ENCODE results near the gene GALNT2. TPM values are rescaled to one million over a fixed set of nuclear protein-coding genes. Genes with fewer than 3 reads are reported as not detected.

Gene GALNT2
- total RNA-seq, 1 donor from 2014 or later = 81.6 TPM

DNA sequence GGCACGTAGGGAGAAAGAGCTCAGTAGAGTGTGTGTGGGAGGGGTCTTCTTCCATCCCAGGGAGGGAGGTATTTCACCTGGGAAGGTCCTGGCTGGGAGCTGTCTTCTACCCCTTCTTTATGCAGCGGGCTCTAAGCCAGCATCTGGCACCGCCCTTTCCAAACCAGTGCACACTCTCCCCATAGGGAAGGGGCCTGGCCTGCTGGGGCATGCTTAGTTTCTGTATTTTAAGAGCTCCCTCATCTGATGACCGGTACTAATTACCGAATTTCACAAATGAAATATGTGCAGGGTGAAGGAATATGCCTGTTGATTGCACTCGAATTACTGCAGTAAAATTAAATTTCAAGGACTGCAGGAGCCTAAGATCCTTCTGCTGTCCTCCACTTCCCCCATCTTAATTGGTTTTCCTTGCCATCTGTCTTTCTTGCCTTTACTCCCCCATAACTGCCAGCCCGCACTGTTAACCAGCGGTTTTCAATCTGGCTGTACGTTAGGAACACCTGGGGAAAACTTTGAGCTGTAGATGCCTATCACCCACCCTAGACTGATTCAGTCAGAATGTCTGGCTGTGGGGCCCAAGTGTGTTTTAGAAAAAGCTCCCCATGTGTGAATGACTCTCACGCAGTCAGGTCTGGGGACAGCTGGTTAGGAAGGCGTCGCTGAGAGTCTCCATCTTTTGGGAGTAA, 20.1 kb downstream of the GALNT2 start:
- DNase-seq (ENCODE audit: extremely low read depth, low read depth, low spot score) = no peak

- no peak for DNase-seq (ENCODE audit: extremely low read depth, low read depth, low spot score)
Observed at GRCh38 chr1:230087717-230088105, 20.7 kb downstream of the GALNT2 start.

DNA sequence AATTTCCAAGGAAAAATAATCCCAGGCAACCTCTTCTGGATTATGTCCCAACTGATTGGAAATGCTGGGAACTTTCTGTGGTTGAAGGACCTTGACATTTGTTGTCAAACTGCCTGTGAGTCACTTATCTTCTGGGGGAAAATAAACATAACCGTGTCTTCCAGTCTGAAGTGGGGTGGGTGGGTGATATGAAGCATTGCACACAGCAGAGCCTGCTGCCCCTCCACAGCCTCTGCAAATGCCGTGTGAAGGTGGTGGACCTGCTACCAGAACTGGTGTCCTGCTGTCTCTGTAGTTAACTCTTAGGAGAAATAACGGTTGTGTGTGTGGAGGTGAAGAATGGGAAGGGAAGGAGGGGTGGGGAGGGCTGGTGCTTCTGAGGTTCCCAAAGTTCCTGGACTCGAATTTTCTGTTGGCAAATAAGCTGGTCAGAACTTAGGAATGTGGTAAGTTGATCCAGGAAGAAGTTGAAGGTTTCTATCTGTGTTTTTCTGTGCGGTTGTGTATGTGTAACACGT, 23.2 kb downstream of the GALNT2 start:
- no peak for DNase-seq (ENCODE audit: extremely low read depth, low read depth, low spot score)

DNA sequence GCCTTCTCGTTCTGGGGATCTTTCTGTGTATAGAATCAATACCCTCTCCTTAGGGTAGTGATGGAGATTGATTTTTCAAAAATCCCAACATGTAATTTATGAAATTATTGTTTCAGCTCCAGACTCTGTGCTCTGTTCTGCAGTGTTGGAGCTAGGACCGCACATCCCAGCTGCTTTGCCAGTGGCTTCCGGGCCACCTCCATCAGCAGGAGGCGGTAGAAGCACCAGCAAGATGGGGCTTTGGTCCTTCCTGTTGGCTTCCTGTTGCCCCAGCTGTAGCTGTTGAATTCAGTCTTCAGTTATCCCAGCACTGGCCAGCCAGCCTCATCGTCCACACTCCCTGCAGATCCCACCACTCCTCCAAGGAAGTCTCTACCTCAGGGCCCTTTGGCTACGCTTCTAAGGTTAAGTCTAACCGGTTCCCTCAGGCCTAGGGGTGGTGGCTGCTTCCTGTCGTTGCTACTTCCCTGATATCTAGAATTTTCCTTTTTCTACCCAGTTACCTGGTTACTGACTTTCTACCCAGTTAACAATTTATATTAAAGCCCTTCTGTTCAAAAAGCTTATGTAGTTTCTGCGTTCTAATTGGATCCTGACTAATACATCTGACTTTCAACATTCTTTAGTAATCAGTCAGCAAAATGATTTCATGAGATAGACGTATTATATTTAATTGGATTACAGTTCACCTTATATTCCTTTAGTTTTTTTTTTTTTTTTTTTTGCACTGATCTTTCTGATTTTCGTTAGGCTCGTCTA, 24.6 kb downstream of the GALNT2 start:
- no peak for DNase-seq (ENCODE audit: extremely low read depth, low read depth, low spot score)

DNA sequence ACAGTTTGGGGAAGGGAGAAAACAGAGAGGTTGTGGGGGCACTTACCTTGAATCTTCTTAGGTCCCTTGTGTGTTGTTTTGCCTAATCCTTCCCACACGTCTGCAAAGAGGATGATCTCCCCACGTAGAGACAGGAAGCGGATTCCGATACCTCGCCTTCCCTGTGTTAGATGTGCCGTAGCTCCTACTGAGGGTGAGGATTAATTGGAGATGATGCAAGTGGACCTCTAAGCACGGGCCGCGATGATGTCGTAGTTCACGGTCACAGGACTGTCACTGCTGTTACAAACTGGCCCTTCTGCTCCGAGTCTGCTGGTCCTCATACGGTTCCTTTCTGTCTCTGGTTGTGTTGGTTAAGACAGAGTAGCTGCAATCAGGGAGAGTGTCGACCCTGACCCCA, 27.7 kb downstream of the GALNT2 start:
- DNase-seq (ENCODE audit: extremely low read depth, low read depth, low spot score) = no peak

DNA sequence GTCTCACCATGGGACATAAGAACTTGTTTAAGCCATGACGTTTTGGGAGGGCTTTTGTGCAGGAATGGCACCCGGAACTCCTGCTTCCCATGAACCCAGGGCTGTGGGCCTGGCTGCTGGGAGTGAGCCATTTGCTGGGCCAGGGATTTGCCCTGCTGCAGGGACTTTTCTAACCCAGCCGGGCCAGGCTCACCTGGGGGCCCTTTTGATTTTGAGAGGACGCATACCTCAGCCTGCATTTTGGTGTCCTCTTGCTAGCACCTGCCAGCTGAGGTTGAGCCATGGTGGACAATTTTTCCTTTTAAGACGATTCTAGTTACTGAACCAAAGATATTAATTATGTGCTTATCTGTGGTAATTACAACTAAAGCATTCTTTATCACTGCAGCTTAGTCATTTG, 28.9 kb downstream of the GALNT2 start:
- DNase-seq (ENCODE audit: extremely low read depth, low read depth, low spot score) = no peak

- no peak for DNase-seq (ENCODE audit: extremely low read depth, low read depth, low spot score)
Observed at GRCh38 chr1:230097370-230097769, 30.3 kb downstream of the GALNT2 start.

DNA sequence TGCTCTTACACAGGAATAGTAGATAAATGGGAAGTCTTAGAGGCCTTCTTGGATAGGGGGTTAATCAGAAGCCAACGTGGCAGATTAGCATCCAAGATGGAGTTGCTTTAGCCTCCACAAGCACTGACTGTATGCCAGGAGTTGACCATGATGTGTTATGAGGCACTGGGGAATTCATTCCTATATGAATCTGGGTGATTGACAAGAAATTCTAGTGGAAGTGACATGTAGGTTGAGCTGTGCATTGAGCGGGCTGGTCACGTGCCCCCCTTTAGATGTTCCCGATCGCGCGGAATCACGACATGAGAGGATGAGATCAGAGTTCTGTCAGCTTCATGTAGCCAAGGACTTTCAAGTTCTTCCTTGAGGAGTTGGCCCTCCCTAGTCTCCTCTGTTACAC, 31.7 kb downstream of the GALNT2 start:
- DNase-seq (ENCODE audit: extremely low read depth, low read depth, low spot score) = no peak

GRCh38 chr1:230099465-230099864, 32.4 kb downstream of the GALNT2 start:
- no peak for DNase-seq (ENCODE audit: extremely low read depth, low read depth, low spot score)

DNA sequence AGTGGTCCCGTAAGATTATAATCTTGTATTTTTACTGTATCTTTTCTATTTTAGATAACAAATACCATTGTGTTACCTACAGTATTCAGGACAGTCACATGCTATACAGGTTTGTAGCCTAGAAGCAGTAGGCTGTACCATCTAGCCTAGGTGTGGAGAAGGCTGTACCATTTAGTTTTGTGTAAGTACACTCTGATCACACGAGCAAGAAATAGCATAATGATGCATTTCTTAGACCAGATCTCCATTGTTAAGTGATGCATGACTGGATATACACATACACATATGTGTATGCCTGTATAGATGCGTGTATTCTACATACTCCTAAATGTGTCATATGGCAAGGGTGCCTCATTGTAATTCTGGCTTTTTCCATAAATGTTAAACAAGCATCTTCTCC, 33.9 kb downstream of the GALNT2 start:
- DNase-seq (ENCODE audit: extremely low read depth, low read depth, low spot score) = no peak

DNA sequence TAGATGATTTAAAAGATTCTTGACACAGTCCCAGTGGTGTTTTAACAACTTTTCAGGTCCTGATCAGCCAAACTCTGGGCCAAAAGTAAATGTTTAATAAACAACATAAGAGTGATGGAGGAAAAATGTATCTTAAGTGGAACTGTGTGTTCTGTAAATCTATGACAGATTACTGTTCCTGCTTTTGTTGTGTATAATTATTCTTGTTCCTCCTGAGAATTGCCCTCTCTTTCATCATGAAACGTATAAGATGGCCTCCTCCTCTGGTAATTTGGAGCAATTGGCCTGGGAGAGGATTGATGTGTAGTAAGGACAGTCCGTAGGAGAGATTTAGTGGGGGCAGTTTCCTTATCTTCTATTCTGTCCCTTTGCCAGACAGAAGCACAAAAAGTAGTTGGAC, 34.5 kb downstream of the GALNT2 start:
- no peak for DNase-seq (ENCODE audit: extremely low read depth, low read depth, low spot score)

DNA sequence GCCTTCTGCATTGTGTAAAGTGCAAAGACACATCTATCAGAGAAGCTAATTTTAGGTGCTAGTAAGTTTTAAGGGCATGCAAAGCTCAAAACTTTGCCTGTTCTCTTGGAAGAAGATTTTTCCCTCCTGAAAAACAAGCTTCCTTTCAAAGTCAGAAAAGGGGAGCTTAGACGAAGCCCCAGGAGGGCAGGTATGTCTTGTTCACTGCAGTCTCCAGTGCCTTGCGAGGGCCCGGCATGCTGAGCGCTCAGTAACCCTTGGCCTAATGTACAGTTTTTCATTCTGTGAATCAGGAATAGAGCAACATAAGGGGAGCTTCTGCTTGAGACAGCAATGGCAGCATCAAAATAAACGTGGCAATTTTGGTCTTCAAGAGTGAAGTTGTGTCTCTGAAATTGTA, 35.0 kb downstream of the GALNT2 start:
- no peak for DNase-seq (ENCODE audit: extremely low read depth, low read depth, low spot score)

DNA sequence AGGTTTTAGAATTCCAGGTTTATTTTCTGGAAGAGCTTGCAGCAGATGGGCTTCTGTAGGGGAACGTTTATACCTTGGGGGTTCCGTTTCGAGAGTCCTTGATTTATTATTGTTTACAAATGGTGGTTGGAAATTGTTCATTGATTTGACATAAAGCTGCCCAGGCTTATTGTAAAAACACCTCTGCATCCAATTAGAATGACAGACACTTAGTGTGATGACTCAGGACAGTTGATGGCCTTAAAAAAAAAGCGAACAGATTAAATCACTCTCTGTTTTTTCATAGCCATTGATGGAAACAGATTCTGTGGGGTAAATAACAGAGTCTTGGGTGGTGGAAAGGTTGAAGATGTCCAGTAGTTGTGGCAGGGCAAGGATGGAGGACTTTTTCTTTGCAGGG, 35.4 kb downstream of the GALNT2 start:
- DNase-seq (ENCODE audit: extremely low read depth, low read depth, low spot score) = no peak

GRCh38 chr1:230103306-230104173, 36.5 kb downstream of the GALNT2 start:
- DNase-seq (ENCODE audit: extremely low read depth, low read depth, low spot score) = no peak

DNA sequence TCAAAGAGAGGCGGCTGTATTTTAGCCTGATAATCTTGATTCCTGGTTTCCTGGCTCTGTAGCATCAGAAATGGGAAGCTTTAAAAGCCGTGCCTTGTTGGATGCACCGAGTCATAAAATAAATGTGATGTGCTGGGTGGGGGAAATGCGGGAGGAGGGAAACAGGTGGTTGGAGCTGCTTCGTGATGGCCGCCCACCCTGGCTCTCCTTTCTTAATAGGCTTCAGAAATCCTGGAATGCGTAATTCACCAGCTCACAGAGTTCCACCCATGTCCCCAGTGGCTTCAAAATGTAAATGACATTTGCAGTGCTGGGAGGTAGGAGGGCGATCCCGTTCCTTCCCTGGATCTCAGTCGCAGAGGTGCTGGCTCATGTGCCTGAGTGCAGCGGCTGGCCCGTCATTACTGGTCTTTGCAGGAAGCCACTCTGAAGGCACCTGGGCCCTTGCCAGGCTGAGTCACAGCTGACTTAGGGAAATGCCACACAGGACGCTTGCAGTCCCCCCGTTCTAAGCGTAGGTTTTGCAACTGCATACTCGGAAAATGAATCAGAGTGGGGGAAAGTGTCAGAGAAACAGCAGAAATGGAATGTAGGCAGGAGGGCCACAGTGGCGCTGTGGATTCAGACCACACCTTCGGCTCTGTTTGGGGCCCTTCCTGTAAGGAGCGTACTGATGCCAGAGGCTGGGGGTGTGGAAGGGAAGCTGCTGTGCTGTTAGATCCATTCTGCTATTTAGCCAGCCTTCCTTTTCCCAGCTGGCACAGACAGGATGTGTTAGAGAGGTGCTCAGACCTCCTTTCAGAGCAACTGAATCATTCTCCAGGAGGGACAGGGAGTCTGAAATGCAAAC, 37.6 kb downstream of the GALNT2 start:
- DNase-seq (ENCODE audit: extremely low read depth, low read depth, low spot score) = peak; percentile 81

GRCh38 chr1:230105245-230105753, 38.3 kb downstream of the GALNT2 start:
- DNase-seq (ENCODE audit: extremely low read depth, low read depth, low spot score) = no peak

DNA sequence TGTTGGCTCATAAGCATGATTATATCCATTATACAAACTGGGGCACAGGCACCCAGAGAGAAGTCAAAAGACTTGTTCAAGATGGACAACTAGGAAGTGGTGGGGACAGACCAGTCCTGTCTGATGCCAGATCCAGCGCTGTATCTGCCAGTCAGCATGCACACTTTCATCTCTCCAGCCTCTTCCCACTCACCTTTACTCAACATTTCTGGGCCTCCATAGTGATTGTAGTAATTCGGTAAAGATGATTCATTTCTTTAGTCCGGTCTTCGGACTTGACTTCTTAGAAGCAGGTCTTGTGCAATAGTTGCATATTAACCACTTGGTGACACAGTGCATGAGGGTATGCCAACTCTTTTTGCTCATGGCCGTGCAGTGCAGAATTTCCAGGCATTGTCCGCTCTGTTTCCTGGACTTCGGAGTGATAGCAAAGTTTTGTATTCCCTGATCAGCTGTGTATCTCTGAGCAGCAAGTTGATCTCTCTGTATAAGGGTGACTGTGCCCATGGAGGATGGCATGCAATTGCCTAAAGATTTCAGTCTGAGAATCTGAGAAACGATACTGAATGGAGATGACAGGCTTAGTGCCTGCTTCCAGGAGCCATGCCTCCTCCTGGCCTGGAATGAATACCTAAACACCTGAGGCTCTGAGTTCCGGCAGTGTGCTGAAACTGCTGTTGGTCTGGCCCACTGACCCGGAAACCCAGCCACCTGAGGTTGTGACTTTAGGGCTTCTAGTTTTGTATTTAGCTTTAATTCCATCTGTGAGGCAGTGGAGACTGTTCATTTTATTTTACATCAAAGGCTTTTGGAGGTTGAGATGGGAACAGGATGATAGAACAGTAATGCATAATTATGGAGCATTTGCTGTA, 39.0 kb downstream of the GALNT2 start:
- peak; percentile 55 for DNase-seq (ENCODE audit: extremely low read depth, low read depth, low spot score)

DNA sequence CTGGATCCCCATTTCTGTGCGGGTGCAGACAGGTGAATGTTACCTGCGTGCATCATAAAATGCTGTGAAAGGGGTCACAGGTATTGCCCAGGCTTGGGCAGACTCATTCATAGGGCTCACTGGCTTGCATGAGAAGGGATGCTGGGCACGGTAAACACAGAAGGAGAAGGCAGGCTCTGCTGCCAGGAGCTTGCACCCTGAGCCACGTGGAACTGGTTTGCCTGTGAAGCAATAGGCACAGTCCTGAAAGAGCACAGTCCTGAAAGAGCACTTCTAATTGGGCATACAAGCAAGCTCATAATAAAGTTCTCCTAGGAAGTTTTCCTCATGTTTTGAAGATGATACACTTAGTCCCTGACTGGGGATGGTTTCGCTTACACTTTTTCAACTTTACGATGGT, 40.9 kb downstream of the GALNT2 start:
- no peak for DNase-seq (ENCODE audit: extremely low read depth, low read depth, low spot score)

- DNase-seq (ENCODE audit: extremely low read depth, low read depth, low spot score) = no peak
Observed at GRCh38 chr1:230108580-230108979, 41.5 kb downstream of the GALNT2 start.

All from glomerular endothelial cell (primary cell).